Uterus (tissue), 4 donors: ENCODE measurements around the gene ADK. TPM values are rescaled to one million over a fixed set of nuclear protein-coding genes. Genes with fewer than 3 reads are reported as not detected.

ENCODE experiments used
- DNase-seq, 2 donors: peaks; one replicate each; pipeline ENCODE4 v3.0.0-alpha.2; 2019 to 2020
- H3K27ac ChIP-seq, 2 donors: fragments of 200-600 bp; sonication (generic); 1 replicate in 1 of 2; 2 replicates in 1 of 2; pipeline ENCODE4 v1.5.1; 2016 to 2018
- H3K27me3 ChIP-seq, 2 donors: fragments of 200-600 bp; sonication (generic); one replicate each; pipeline ENCODE4 v1.5.1; 2018 to 2019; ENCODE audit warnings: control low read depth in 1 of 2
- H3K36me3 ChIP-seq, 2 donors: fragments of 200-600 bp; sonication (generic); one replicate each; pipeline ENCODE4 v1.5.1; 2019; ENCODE audit warnings: control low read depth in 1 of 2
- H3K4me1 ChIP-seq, 2 donors: fragments of 200-600 bp; sonication (generic); one replicate each; pipeline ENCODE4 v1.5.1; 2018 to 2019; ENCODE audit warnings: control low read depth in 1 of 2
- H3K4me3 ChIP-seq, 2 donors: fragments of 200-600 bp; sonication (generic); 1 replicate in 1 of 2; 2 replicates in 1 of 2; pipeline ENCODE4 v1.5.1; 2018 to 2019; ENCODE audit warnings: mild to moderate bottlenecking in 1 of 2
- H3K9me3 ChIP-seq, 2 donors: fragments of 200-600 bp; sonication (generic); one replicate each; pipeline ENCODE4 v1.5.1; 2019; ENCODE audit warnings: control low read depth in 1 of 2
- POLR2A ChIP-seq, 2 donors: fragments of 450-650 bp; IDR thresholded peaks; one replicate each; pipeline ENCODE4 v1.6.1; 2016; ENCODE audit warnings: antibody characterized with exemption in 2 of 2, mild to moderate bottlenecking in 1 of 2, moderate library complexity in 1 of 2
- intact Hi-C: fragments of 100-400 bp; cut with DNase I; formaldehyde crosslinking; loops from one replicate; pipeline ENCODE4 v1.15.1; 2023; ENCODE audit warnings: low total_unique reads
- total RNA-seq, 4 donors: library from RNA; depleted of rRNA in 3 of 4; stranded (reverse); fragments of >200 nt in 3 of 4; gene quantifications; one replicate each; pipeline versions ENCODE4 v1.1.0 to v1.2.4, GENCODE V29; 2014 to 2023
- TF ChIP-seq, protein P1 (sequence below), 4 experiments: fragments of 200-600 bp in 2 of 4; fragments of 450-650 bp in 2 of 4; sonication (generic) in 2 of 4; IDR thresholded peaks; one replicate each; pipeline ENCODE4 v1.5.1; 2016 to 2019; ENCODE audit warnings: antibody characterized with exemption in 4 of 4, mild to moderate bottlenecking in 2 of 4, moderate library complexity in 1 of 4
- donor health status: DM: yes; HTN: yes; CAD: no.

Gene ADK
- total RNA-seq, 4 donors from 2014 or later = 12.6 to 41.1 (median 19.0) TPM

DNA sequence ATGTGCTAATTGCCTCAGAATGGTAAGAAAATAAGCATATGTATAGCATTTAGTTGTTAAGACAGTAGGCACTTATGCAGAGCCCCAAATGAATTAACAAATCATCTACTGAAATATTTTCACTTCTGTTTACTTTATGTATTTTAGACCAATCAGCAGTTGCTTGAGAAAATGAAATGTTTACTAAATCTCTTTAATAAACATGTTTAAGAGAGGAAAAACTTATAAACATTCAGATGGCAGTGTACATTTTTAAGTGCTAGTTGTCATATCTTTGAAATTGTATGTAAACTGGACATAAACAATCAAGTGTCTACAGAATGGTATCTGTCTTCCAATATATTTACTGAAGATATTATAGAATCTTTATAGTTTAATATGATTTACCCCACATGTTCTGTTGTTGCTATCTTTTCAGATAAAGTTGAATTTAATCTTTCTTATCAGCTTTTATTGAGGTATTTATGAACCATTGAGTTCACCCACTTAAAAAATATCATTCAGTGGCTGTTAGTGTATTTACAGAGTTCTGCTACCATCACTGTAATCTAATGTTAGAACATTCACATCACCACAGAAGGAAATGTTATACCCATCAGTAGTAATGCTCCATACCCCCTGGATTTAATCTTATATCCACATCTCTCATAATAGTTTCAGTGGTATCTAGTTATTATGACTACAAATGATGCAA lies 264.3 kb downstream of the ADK start:
- TF ChIP-seq POLR2A (IDR thresholded peaks at IDR 0.05) = no peak
- TF ChIP-seq, protein P1, sequence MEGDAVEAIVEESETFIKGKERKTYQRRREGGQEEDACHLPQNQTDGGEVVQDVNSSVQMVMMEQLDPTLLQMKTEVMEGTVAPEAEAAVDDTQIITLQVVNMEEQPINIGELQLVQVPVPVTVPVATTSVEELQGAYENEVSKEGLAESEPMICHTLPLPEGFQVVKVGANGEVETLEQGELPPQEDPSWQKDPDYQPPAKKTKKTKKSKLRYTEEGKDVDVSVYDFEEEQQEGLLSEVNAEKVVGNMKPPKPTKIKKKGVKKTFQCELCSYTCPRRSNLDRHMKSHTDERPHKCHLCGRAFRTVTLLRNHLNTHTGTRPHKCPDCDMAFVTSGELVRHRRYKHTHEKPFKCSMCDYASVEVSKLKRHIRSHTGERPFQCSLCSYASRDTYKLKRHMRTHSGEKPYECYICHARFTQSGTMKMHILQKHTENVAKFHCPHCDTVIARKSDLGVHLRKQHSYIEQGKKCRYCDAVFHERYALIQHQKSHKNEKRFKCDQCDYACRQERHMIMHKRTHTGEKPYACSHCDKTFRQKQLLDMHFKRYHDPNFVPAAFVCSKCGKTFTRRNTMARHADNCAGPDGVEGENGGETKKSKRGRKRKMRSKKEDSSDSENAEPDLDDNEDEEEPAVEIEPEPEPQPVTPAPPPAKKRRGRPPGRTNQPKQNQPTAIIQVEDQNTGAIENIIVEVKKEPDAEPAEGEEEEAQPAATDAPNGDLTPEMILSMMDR (IDR thresholded peaks at IDR 0.05) = no peak
- H3K36me3 ChIP-seq = no peaks in the 10 kb centered on the region
- no peak for DNase-seq
- no peaks in the 10 kb centered on the region for H3K4me1 ChIP-seq
- H3K27ac ChIP-seq = no peak overlapping the region
- H3K9me3 ChIP-seq = no peaks in the 10 kb centered on the region
- H3K27me3 ChIP-seq = no peaks in the 10 kb centered on the region
- intact Hi-C loops = no loop called here
- no peak overlapping the region for H3K4me3 ChIP-seq

DNA sequence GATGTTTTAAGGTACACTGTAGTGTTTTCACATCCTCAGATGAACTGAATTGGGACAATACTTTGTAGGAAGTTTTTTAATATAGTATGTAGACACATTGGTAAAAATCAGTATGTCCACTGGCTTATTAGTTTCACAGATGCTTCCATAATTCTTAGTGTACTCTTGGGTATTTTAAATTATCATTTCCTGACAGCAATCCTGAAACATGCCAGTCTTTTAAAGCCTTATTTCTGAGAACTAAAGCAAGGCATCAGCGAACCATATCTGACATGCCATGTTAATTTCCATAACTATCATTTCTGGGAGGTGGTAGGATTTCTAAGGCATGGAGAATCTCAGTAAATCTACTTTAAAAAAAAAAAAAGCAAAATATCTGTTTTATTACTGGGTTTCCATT lies 266.4 kb downstream of the ADK start:
- Histone ChIP-seq H3K4me1 (no peaks in the 10 kb centered on the region), H3K9me3 (no peaks in the 10 kb centered on the region), H3K27ac (no peak overlapping the region), H3K27me3 (no peaks in the 10 kb centered on the region), H3K36me3 (no peaks in the 10 kb centered on the region), H3K4me3 (no peak overlapping the region)
- no peak for DNase-seq
- no peak for TF ChIP-seq POLR2A (IDR thresholded peaks at IDR 0.05)
- TF ChIP-seq, protein P1 (IDR thresholded peaks at IDR 0.05) = no peak
- intact Hi-C loops = no loop called here

DNA sequence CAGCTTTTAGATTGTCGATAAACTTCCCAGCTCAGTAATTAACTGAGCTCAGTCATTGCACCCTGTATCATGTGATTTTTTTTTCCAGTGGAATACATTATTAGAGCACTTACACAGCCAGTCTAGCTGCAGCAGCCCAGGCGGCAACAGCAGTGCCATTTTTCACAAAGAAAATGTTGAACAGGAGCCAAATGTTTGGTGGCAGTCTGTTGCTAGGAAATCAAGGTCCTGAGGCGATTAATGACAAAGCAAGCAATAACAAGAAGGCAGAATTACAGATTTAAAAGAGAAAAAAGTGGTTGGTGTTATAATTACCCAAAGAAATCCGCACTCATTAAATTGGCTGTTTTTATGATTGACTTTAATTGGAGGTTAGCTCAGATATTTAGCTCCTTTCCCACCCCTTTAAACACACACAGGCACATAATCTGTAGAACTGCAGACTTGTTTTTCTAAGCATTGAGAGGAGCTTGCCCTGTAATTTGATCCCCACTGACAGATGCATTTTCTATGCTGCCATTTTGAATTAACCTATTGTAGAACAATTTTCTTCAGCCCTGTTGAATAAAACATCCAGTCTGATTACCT lies 267.4 kb downstream of the ADK start:
- DNase-seq = no peak
- Histone ChIP-seq H3K27me3 (no peaks in the 10 kb centered on the region), H3K4me1 (no peaks in the 10 kb centered on the region), H3K9me3 (no peaks in the 10 kb centered on the region), H3K36me3 (no peaks in the 10 kb centered on the region), H3K27ac (no peak overlapping the region), H3K4me3 (no peak overlapping the region)
- intact Hi-C loops = no loop called here
- no peak for TF ChIP-seq POLR2A (IDR thresholded peaks at IDR 0.05)
- TF ChIP-seq, protein P1 (IDR thresholded peaks at IDR 0.05) = no peak

DNA sequence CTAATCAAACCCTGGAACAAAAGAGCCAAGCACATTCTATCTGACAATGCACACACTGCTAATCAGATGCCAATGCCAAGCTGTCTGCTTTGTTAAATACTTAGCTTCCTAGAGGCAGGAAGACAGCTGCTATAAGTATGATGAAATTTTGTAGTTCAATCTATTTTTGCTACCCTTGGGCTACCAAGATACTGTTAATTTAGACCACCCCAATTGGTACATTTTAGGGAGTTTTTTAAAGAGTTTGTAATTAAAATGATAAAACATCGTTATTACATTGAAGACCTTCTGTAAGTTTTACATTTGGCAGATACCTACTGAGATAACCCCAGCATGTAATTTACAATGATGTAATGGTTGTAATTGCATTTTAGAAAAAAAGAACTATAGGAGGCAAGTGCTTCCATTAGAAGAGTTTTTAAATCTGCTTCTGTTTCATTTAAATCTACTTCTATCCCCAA lies 268.5 kb downstream of the ADK start:
- Histone ChIP-seq H3K27ac (no peak overlapping the region), H3K27me3 (no peaks in the 10 kb centered on the region), H3K4me3 (no peak overlapping the region), H3K36me3 (no peaks in the 10 kb centered on the region), H3K4me1 (no peaks in the 10 kb centered on the region), H3K9me3 (no peaks in the 10 kb centered on the region)
- intact Hi-C loops = no loop called here
- no peak for TF ChIP-seq POLR2A (IDR thresholded peaks at IDR 0.05)
- TF ChIP-seq, protein P1 (IDR thresholded peaks at IDR 0.05) = no peak
- DNase-seq = no peak

DNA sequence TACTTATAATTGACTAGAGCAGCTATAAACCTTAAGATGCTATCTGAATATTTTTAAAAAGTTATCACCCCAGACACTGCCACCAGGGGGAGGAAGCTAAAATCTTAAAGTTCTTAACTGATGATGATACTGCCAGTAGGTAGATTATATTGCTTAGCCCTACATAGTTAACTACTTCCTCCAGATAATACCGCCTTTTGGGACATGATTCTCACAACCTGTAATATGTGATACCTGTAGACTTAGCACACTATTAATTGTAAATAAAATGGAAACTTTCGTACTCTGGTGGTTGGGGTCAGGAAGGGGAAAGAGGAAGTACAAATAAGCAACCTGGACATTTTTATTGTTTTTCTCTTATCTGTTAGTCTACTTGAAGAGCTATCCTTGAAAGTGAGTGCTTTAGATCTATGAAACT lies 268.9 kb downstream of the ADK start:
- H3K4me1 ChIP-seq = no peaks in the 10 kb centered on the region
- H3K36me3 ChIP-seq = no peaks in the 10 kb centered on the region
- H3K27me3 ChIP-seq = no peaks in the 10 kb centered on the region
- peak in 1 of 2 donors; percentile 18 for DNase-seq
- TF ChIP-seq, protein P1 (IDR thresholded peaks at IDR 0.05) = peak; percentile 25 to 48 (median 38)
- TF ChIP-seq POLR2A (IDR thresholded peaks at IDR 0.05) = no peak
- intact Hi-C loops = no loop called here
- H3K9me3 ChIP-seq = no peaks in the 10 kb centered on the region
- no peak overlapping the region for H3K27ac ChIP-seq
- no peak overlapping the region for H3K4me3 ChIP-seq
